Motor neuron (in vitro differentiated cells): ENCODE measurements around the gene METTL2A. TPM values are rescaled to one million over a fixed set of nuclear protein-coding genes. Genes with fewer than 3 reads are reported as not detected.

Source experiments
- total RNA-seq, 8 experiments: library from RNA; unstranded; fragments of 300-600 nt; gene quantifications; 2 replicates each; pipeline versions ENCODE4 v1.2.3 to v1.2.4, GENCODE V29; 2022

Gene METTL2A
- total RNA-seq, 8 experiments from 2014 or later = 21.9 to 42.3 (median 25.4) TPM

Other genes starting within 250 kb of the METTL2A start
- gene EFCAB3, start 43.3 kb upstream of the METTL2A start, total RNA-seq = not detected
- gene TLK2, start 54.9 kb downstream of the METTL2A start, total RNA-seq = 10 to 100 TPM; 25.2 to 54.5 (median 49.5) TPM
- 100 to 1,000 TPM in 1 of 8 experiments, 10 to 100 TPM in 6, 1 to 10 TPM in 1; 6.9 to 207 (median 33.6) TPM for gene MRC2, start 203.8 kb downstream of the METTL2A start, total RNA-seq